ENCODE measurements around the gene TIFAB.

TIFAB gene

DNA sequence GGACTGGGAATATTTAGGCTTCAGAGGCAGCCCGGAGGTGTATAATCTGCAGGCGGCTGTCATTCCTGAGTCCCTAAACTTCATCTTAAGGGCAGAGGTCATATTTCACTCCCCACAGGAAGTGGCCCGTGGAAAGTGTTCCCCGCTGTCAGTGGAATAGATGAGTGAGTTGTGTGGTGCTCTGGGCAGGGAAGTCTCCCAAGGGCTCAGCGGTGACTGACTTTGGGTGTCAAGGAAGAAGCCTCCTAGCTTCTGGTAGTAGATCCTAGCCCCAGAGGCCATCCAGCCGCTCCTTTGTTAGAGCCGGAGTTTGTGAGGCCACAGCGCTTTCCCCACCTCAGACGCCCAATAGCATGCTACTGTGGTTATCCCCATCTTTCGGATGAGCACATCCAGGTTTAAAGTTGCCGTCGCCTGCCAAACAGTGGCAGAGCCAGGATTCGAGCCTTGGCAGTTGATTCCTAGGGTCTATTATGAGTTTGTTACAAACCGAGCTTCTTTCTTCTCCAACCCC is 38.9 kb upstream of the TIFAB start:
- POLR2A ChIA-PET = no interaction called here
- Histone ChIP-seq H3K36me3 (ENCODE audit: control insufficient read depth in 2 of 2, insufficient read depth in 1 of 2, low read length in 2 of 2) (no peaks in the 10 kb centered on the region), H3K4me3 (ENCODE audit: low read depth, low read length) (no peak overlapping the region), H3K4me1 (ENCODE audit: control insufficient read depth, insufficient read depth, low read length) (peaks cover 18% of the 10 kb centered on the region), H3K9me3 (ENCODE audit: control insufficient read depth, insufficient read depth, low read depth, low read length) (no peaks in the 10 kb centered on the region), H3K27ac (ENCODE audit: extremely low read depth, low read depth, low read length) (no peak overlapping the region; the same call in 1 of the 2 replicates)
- TF ChIP-seq ZNF654 (tag by site-specific recombination; IDR thresholded peaks at IDR 0.05; ENCODE audit: low read depth) (no peak), ZBTB8A (tag by site-specific recombination; IDR thresholded peaks at IDR 0.05) (no peak), OVOL3 (tag by site-specific recombination; IDR thresholded peaks at IDR 0.05) (no peak), ZNF324 (tag by site-specific recombination; IDR thresholded peaks at IDR 0.05) (no peak), ZNF211 (tag by site-specific recombination; IDR thresholded peaks at IDR 0.05; ENCODE audit: low read depth) (no peak), ZNF843 (tag by site-specific recombination; IDR thresholded peaks at IDR 0.05) (no peak)
- CTCF ChIA-PET = interaction anchor here (0.6 to 3.9 kb wide), 5 partner anchors 26 to 61 kb away, joined by 3 to 24 read pairs (median 5); no protein-coding TSS in a partner anchor

- CTCF ChIA-PET = interaction anchor here (0.7 to 3.9 kb wide), 4 partner anchors 25 to 62 kb away, joined by 3 to 24 read pairs (median 4); no protein-coding TSS in a partner anchor
- TF ChIP-seq, protein P1, sequence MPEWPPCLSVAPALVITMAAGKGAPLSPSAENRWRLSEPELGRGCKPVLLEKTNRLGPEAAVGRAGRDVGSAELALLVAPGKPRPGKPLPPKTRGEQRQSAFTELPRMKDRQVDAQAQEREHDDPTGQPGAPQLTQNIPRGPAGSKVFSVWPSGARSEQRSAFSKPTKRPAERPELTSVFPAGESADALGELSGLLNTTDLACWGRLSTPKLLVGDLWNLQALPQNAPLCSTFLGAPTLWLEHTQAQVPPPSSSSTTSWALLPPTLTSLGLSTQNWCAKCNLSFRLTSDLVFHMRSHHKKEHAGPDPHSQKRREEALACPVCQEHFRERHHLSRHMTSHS (tag by site-specific recombination; IDR thresholded peaks at IDR 0.05) = no peak
- TF ChIP-seq ZNF394 (tag by site-specific recombination; IDR thresholded peaks at IDR 0.05; ENCODE audit: borderline replicate concordance) (no peak), ZNF501 (tag by site-specific recombination; IDR thresholded peaks at IDR 0.05) (no peak), ZNF837 (tag by site-specific recombination; IDR thresholded peaks at IDR 0.05) (no peak), ZBTB26 (tag by site-specific recombination; optimal IDR thresholded peaks at IDR 0.05) (no peak), ZBTB8A (tag by site-specific recombination; IDR thresholded peaks at IDR 0.05) (no peak), ZNF184 (tag by site-specific recombination; IDR thresholded peaks at IDR 0.05) (no peak), ZFP69B (tag by site-specific recombination; IDR thresholded peaks at IDR 0.05) (no peak)
- no peak overlapping the region; the same call in 1 of the 2 replicates for H3K27ac ChIP-seq (ENCODE audit: extremely low read depth, low read depth, low read length)
- peaks cover 18% of the 10 kb centered on the region for H3K4me1 ChIP-seq (ENCODE audit: control insufficient read depth, insufficient read depth, low read length)
- no peaks in the 10 kb centered on the region for H3K9me3 ChIP-seq (ENCODE audit: control insufficient read depth, insufficient read depth, low read depth, low read length)
- no peak overlapping the region for H3K4me3 ChIP-seq (ENCODE audit: low read depth, low read length)
- POLR2A ChIA-PET = no interaction called here
- no peaks in the 10 kb centered on the region for H3K36me3 ChIP-seq (ENCODE audit: control insufficient read depth in 2 of 2, insufficient read depth in 1 of 2, low read length in 2 of 2)
These were observed 38.3 kb upstream of the TIFAB start for GRCh38 chr5:135490245-135491037.

DNA sequence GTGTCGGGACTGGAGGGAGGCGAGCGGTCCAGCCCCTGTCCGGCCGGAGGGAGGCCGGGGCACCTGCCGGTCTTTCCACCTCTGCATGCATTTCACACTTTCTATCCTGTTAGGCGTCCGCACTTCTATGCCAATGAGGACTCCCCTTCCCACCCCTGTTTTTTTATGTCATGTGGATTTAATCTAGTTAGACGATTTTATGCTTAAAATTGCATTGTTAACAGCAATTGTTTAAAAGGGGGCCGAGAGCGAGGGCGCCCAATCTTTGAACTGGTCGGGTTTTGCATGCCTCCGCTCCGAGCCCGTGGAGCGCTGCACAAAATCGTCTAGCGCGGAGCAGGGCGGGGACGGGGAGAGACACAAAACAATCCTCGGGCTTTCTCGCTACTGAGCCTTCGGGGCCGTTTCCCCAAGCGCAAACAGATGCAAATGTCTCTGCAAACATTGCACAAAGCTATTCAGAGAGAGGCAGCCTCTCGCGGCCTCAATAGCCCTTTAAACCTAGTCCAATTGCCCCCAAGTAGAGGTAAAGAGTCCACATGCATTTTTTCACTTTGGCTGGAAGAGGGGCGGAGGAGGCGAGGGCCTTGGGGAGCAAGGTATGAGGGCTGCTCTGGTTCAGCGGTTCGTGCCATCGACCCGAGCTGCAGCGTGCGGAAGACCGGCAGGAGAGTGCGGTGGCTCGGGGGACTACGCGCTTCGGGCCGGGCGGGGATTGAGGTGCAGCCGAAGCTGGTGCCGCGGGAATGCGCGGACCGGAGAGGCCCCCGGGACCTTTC is 37.5 kb upstream of the TIFAB start:
- Histone ChIP-seq H3K36me3 (ENCODE audit: control insufficient read depth in 2 of 2, insufficient read depth in 1 of 2, low read length in 2 of 2) (no peaks in the 10 kb centered on the region), H3K4me1 (ENCODE audit: control insufficient read depth, insufficient read depth, low read length) (peaks cover 18% of the 10 kb centered on the region), H3K27ac (ENCODE audit: extremely low read depth, low read depth, low read length) (peak overlapping the region; percentile 43; the same call in 1 of the 2 replicates), H3K9me3 (ENCODE audit: control insufficient read depth, insufficient read depth, low read depth, low read length) (no peaks in the 10 kb centered on the region), H3K4me3 (ENCODE audit: low read depth, low read length) (no peak overlapping the region)
- TF ChIP-seq ZBTB21 (tag by site-specific recombination; IDR thresholded peaks at IDR 0.05) = no peak
- POLR2A ChIA-PET = no interaction called here
- CTCF ChIA-PET = interaction anchor here (0.7 to 3.9 kb wide), 2 partner anchors 25 to 63 kb away, joined by 3 to 24 read pairs; no protein-coding TSS in a partner anchor
